Activated CD4-positive, alpha-beta memory T cell treated with anti-CD3 and anti-CD28 coated beads, Interleukin-2, amount 10 ng/mL, durations not matched to agents 7 days and 5 days (primary cell): ENCODE measurements around the gene ACVR1B. TPM values are rescaled to one million over a fixed set of nuclear protein-coding genes. Genes with fewer than 3 reads are reported as not detected.

Source experiments
- CTCF ChIA-PET: fragments of 350-600 bp; sonication (Branson Sonifier 250); formaldehyde crosslinking; loops from one replicate; lab custom pipeline; 2021; ENCODE audit warnings: antibody characterized with exemption, inconsistent platforms; lab: Charles Lee
- POLR2A ChIA-PET: fragments of 350-600 bp; sonication (Branson Sonifier 250); formaldehyde crosslinking; loops from one replicate; lab custom pipeline; 2021; ENCODE audit warnings: antibody characterized with exemption; lab: Charles Lee
- DNase-seq: peaks from one replicate; pipeline ENCODE4 v3.0.0-alpha.2; 2020
- H3K27ac Mint-ChIP-seq: one replicate; pipeline ENCODE4 v1.8.0; 2021; ENCODE audit warnings: mild to moderate bottlenecking, mixed read lengths
- H3K27me3 Mint-ChIP-seq: one replicate; pipeline ENCODE4 v1.8.0; 2021; ENCODE audit warnings: mixed read lengths
- H3K36me3 Mint-ChIP-seq: one replicate; pipeline ENCODE4 v1.8.0; 2021; ENCODE audit warnings: low read depth, mixed read lengths
- H3K4me1 Mint-ChIP-seq: one replicate; pipeline ENCODE4 v1.8.0; 2021; ENCODE audit warnings: mixed read lengths
- H3K4me3 Mint-ChIP-seq: one replicate; pipeline ENCODE4 v1.8.0; 2021; ENCODE audit warnings: mild to moderate bottlenecking, mixed read lengths
- H3K9me3 Mint-ChIP-seq: one replicate; pipeline ENCODE4 v1.8.0; 2021; ENCODE audit warnings: mixed read lengths
- total RNA-seq, 2 experiments: library from RNA; stranded (reverse); gene quantifications; one replicate each; pipeline ENCODE4 v1.2.3, GENCODE V29; 2021

Gene ACVR1B
- total RNA-seq = 1 to 10 TPM; 4.5 to 5.2 TPM

GRCh38 chr12:51951199-51951842, at the start of gene ACVR1B:
Gene ACVR1B, plus strand, starts transcription at chr12:51951699. Its CDS starts 45 bp downstream, at chr12:51951744.
- H3K27me3 Mint-ChIP-seq = peaks cover 51% of the 10 kb centered on the region
- CTCF ChIA-PET = interaction anchor here (1.0 kb wide), 2 partner anchors 20 to 30 kb away, joined by 3 to 4 read pairs; no protein-coding TSS in a partner anchor

GRCh38 chr12:51901881-51902280, 49.6 kb upstream of the ACVR1B start:
- Mint-ChIP-seq H3K4me1 (no peaks in the 10 kb centered on the region), H3K36me3 (no peaks in the 10 kb centered on the region), H3K9me3 (no peaks in the 10 kb centered on the region), H3K27ac (no peak overlapping the region), H3K27me3 (peaks cover 16% of the 10 kb centered on the region), H3K4me3 (no peak overlapping the region)
- ChIA-PET CTCF (no interaction called here), POLR2A (no interaction called here)
- DNase-seq = no peak

More at GRCh38 chr12:51951199-51951842, at the start of gene ACVR1B:
- H3K4me3 Mint-ChIP-seq = peak within 1 kb of the TSS; percentile 86
- no peaks in the 10 kb centered on the region for H3K36me3 Mint-ChIP-seq
- POLR2A ChIA-PET = interaction anchor here (0.8 to 2.5 kb wide), 2 partner anchors 10 to 20 kb away, joined by 3 to 9 read pairs; no protein-coding TSS in a partner anchor
- DNase-seq = peak; percentile 88
- peak within 1 kb of the TSS; percentile 37 for H3K27ac Mint-ChIP-seq
- H3K9me3 Mint-ChIP-seq = peaks cover 1% of the 10 kb centered on the region
- H3K4me1 Mint-ChIP-seq = peaks cover 20% of the 10 kb centered on the region

- CTCF ChIA-PET = no interaction called here
- Mint-ChIP-seq H3K36me3 (no peaks in the 10 kb centered on the region), H3K4me3 (no peak overlapping the region), H3K9me3 (no peaks in the 10 kb centered on the region), H3K27ac (no peak overlapping the region), H3K4me1 (no peaks in the 10 kb centered on the region), H3K27me3 (peaks cover 29% of the 10 kb centered on the region)
- no peak for DNase-seq
- POLR2A ChIA-PET = no interaction called here
Measured at GRCh38 chr12:51904951-51905470, 46.5 kb upstream of the ACVR1B start.

- POLR2A ChIA-PET = no interaction called here
- Mint-ChIP-seq H3K27me3 (peaks cover 29% of the 10 kb centered on the region), H3K36me3 (no peaks in the 10 kb centered on the region), H3K4me3 (no peak overlapping the region), H3K27ac (no peak overlapping the region), H3K4me1 (no peaks in the 10 kb centered on the region), H3K9me3 (no peaks in the 10 kb centered on the region)
- CTCF ChIA-PET = no interaction called here
- DNase-seq = no peak
Measured at GRCh38 chr12:51905471-51906429, 45.7 kb upstream of the ACVR1B start.

GRCh38 chr12:51906430-51907082, 44.9 kb upstream of the ACVR1B start:
- no peaks in the 10 kb centered on the region for H3K36me3 Mint-ChIP-seq
- no peak for DNase-seq
- no peak overlapping the region for H3K27ac Mint-ChIP-seq
- CTCF ChIA-PET = no interaction called here
- H3K27me3 Mint-ChIP-seq = peaks cover 29% of the 10 kb centered on the region
- POLR2A ChIA-PET = no interaction called here
- H3K4me1 Mint-ChIP-seq = no peaks in the 10 kb centered on the region
- no peaks in the 10 kb centered on the region for H3K9me3 Mint-ChIP-seq
- H3K4me3 Mint-ChIP-seq = no peak overlapping the region

- no peaks in the 10 kb centered on the region for H3K9me3 Mint-ChIP-seq
- no peaks in the 10 kb centered on the region for H3K36me3 Mint-ChIP-seq
- H3K27ac Mint-ChIP-seq = no peak within 1 kb of the TSS
- H3K27me3 Mint-ChIP-seq = peaks cover 29% of the 10 kb centered on the region
- no peak within 1 kb of the TSS for H3K4me3 Mint-ChIP-seq
- no peaks in the 10 kb centered on the region for H3K4me1 Mint-ChIP-seq
- ChIA-PET POLR2A (no interaction called here), CTCF (no interaction called here)
- no peak for DNase-seq
Measured at GRCh38 chr12:51907083-51907855, 44.2 kb upstream of the ACVR1B start, which contains the start of gene ACVRL1. Gene ACVRL1, plus strand, starts transcription at chr12:51907504. Its CDS starts 4,971 bp downstream, at chr12:51912475.

- DNase-seq = no peak
- H3K27me3 Mint-ChIP-seq = peaks cover 29% of the 10 kb centered on the region
- no peaks in the 10 kb centered on the region for H3K9me3 Mint-ChIP-seq
- no peaks in the 10 kb centered on the region for H3K4me1 Mint-ChIP-seq
- H3K4me3 Mint-ChIP-seq = no peak overlapping the region
- H3K36me3 Mint-ChIP-seq = no peaks in the 10 kb centered on the region
- POLR2A ChIA-PET = no interaction called here
- CTCF ChIA-PET = no interaction called here
- H3K27ac Mint-ChIP-seq = no peak overlapping the region
Measured at GRCh38 chr12:51907856-51908425, 43.6 kb upstream of the ACVR1B start.

- no peaks in the 10 kb centered on the region for H3K4me1 Mint-ChIP-seq
- peaks cover 25% of the 10 kb centered on the region for H3K27me3 Mint-ChIP-seq
- CTCF ChIA-PET = no interaction called here
Measured at GRCh38 chr12:51908876-51909592, 42.5 kb upstream of the ACVR1B start.

GRCh38 chr12:51910168-51910567, 41.3 kb upstream of the ACVR1B start:
- no peaks in the 10 kb centered on the region for H3K36me3 Mint-ChIP-seq

More at GRCh38 chr12:51908876-51909592, 42.5 kb upstream of the ACVR1B start:
- no peaks in the 10 kb centered on the region for H3K36me3 Mint-ChIP-seq
- POLR2A ChIA-PET = no interaction called here
- no peak overlapping the region for H3K27ac Mint-ChIP-seq
- no peaks in the 10 kb centered on the region for H3K9me3 Mint-ChIP-seq
- no peak for DNase-seq
- no peak overlapping the region for H3K4me3 Mint-ChIP-seq

GRCh38 chr12:51910691-51911090, 40.8 kb upstream of the ACVR1B start:
- Mint-ChIP-seq H3K36me3 (no peaks in the 10 kb centered on the region), H3K27me3 (peaks cover 24% of the 10 kb centered on the region), H3K4me1 (no peaks in the 10 kb centered on the region), H3K4me3 (no peak overlapping the region), H3K27ac (no peak overlapping the region), H3K9me3 (no peaks in the 10 kb centered on the region)
- CTCF ChIA-PET = interaction anchor here (0.6 kb wide), 1 partner anchor 13 kb away, joined by 3 read pairs; no protein-coding TSS in a partner anchor
- no peak for DNase-seq
- POLR2A ChIA-PET = no interaction called here

More at GRCh38 chr12:51910168-51910567, 41.3 kb upstream of the ACVR1B start:
- ChIA-PET POLR2A (no interaction called here), CTCF (no interaction called here)
- Mint-ChIP-seq H3K4me1 (no peaks in the 10 kb centered on the region), H3K27me3 (peaks cover 24% of the 10 kb centered on the region), H3K9me3 (no peaks in the 10 kb centered on the region), H3K4me3 (no peak overlapping the region), H3K27ac (no peak overlapping the region)
- DNase-seq = no peak

GRCh38 chr12:51911307-51911706, 40.2 kb upstream of the ACVR1B start:
- no peak for DNase-seq
- Mint-ChIP-seq H3K27ac (no peak overlapping the region), H3K36me3 (no peaks in the 10 kb centered on the region), H3K27me3 (peaks cover 20% of the 10 kb centered on the region), H3K4me3 (no peak overlapping the region), H3K9me3 (no peaks in the 10 kb centered on the region), H3K4me1 (no peaks in the 10 kb centered on the region)
- ChIA-PET POLR2A (no interaction called here), CTCF (interaction anchor here (0.6 to 1.8 kb wide), 3 partner anchors 7 to 69 kb away, joined by 3 to 5 read pairs (median 3); no protein-coding TSS in a partner anchor)
